GM18502 (cell line): Measurements from ENCODE around the gene SOX13.

ENCODE experiments used
- ATAC-seq: cut with Tn5 transposase; IDR thresholded peaks from one replicate; pipeline ENCODE4 v1.9.1; 2021; ENCODE audit warnings: mild to moderate bottlenecking; ENCODE audit not compliant: unreplicated experiment, poor library complexity

SOX13 gene

GRCh38 chr1:204059970-204060369 is 12.9 kb upstream of the SOX13 start:
- no peak for ATAC-seq

- no peak for ATAC-seq
Measured at GRCh38 chr1:204062106-204062505, 10.8 kb upstream of the SOX13 start.

- no peak for ATAC-seq
Measured at GRCh38 chr1:204065174-204065985, 7.5 kb upstream of the SOX13 start.

GRCh38 chr1:204065986-204066300 is 7.0 kb upstream of the SOX13 start:
- ATAC-seq, result no peak

GRCh38 chr1:204067935-204068334 is 5.0 kb upstream of the SOX13 start:
- ATAC-seq, result no peak

- no peak for ATAC-seq
Measured at GRCh38 chr1:204069887-204070286, 3.0 kb upstream of the SOX13 start.

GRCh38 chr1:204070895-204071294 is 2.0 kb upstream of the SOX13 start:
- no peak for ATAC-seq

- no peak for ATAC-seq
Measured at GRCh38 chr1:204073837-204074273, 940 bp downstream of the SOX13 start.

GRCh38 chr1:204074274-204075138 is 1.6 kb downstream of the SOX13 start:
- no peak for ATAC-seq

- ATAC-seq, result no peak
Measured at GRCh38 chr1:204075139-204075521, 2.2 kb downstream of the SOX13 start.

GRCh38 chr1:204075890-204076846 is 3.3 kb downstream of the SOX13 start:
- ATAC-seq, result no peak

- no peak for ATAC-seq
Measured at GRCh38 chr1:204076891-204077290, 4.0 kb downstream of the SOX13 start.

GRCh38 chr1:204077979-204078696 is 5.2 kb downstream of the SOX13 start:
- ATAC-seq, result no peak

GRCh38 chr1:204079608-204079999 is 6.7 kb downstream of the SOX13 start:
- no peak for ATAC-seq

- no peak for ATAC-seq
Measured at GRCh38 chr1:204080163-204080903, 7.4 kb downstream of the SOX13 start.

GRCh38 chr1:204081164-204081790 is 8.4 kb downstream of the SOX13 start:
- no peak for ATAC-seq

- ATAC-seq, result no peak
Measured at GRCh38 chr1:204081791-204082513, 9.0 kb downstream of the SOX13 start.

GRCh38 chr1:204083491-204083890 is 10.6 kb downstream of the SOX13 start:
- no peak for ATAC-seq
